WTC11 (cell line): Measurements from ENCODE around the gene NPAS3. TPM values are rescaled to one million over a fixed set of nuclear protein-coding genes. Genes with fewer than 3 reads are reported as not detected.

Experiments used
- ATAC-seq: fragments of 200-7000 bp; cut with Tn5 transposase; 2 replicates; pipeline ENCODE4 v1.10.0; 2021; ENCODE audit warnings: mild to moderate bottlenecking, moderate library complexity
- CTCF ChIA-PET: fragments of 300-600 bp; sonication (Branson Sonifier 250); formaldehyde crosslinking; loops from one replicate; lab custom pipeline; 2021; ENCODE audit warnings: antibody characterized with exemption; lab: Charles Lee
- POLR2A ChIA-PET: fragments of 350-600 bp; sonication (Branson Sonifier 250); formaldehyde crosslinking; loops from one replicate; lab custom pipeline; 2021; ENCODE audit warnings: antibody characterized with exemption; lab: Charles Lee
- DNase-seq: peaks from one replicate; pipeline ENCODE4 v3.0.0; 2021; ENCODE audit warnings: low spot score
- H3K27ac Mint-ChIP-seq: 2 replicates; pipeline ENCODE4 v1.8.0; 2021; ENCODE audit warnings: mixed read lengths
- H3K27me3 Mint-ChIP-seq: 2 replicates; pipeline ENCODE4 v1.8.0; 2021; ENCODE audit warnings: low read depth, mild to moderate bottlenecking, moderate library complexity, mixed read lengths
- H3K36me3 Mint-ChIP-seq: 2 replicates; pipeline ENCODE4 v1.8.0; 2021; ENCODE audit warnings: mixed read lengths
- H3K4me1 Mint-ChIP-seq: 2 replicates; pipeline ENCODE4 v1.8.0; 2022; ENCODE audit warnings: mixed read lengths
- H3K4me3 Mint-ChIP-seq: 2 replicates; pipeline ENCODE4 v1.8.0; 2021; ENCODE audit warnings: mild to moderate bottlenecking, moderate library complexity, mixed read lengths
- H3K9me3 Mint-ChIP-seq: 2 replicates; pipeline ENCODE4 v1.8.0; 2021; ENCODE audit warnings: mixed read lengths
- ATF1 ChIP-seq: sonication (generic); formaldehyde crosslinking; IDR thresholded peaks from 2 replicates; pipeline ENCODE4 v1.8.1; 2023; ENCODE audit warnings: mild to moderate bottlenecking, moderate library complexity, missing genetic modification reagents
- ELF4 ChIP-seq: sonication (generic); formaldehyde crosslinking; IDR thresholded peaks from 2 replicates; pipeline ENCODE4 v1.8.1; 2022; ENCODE audit warnings: low read depth, mild to moderate bottlenecking, moderate library complexity, missing genetic modification reagents
- ETV6 ChIP-seq: sonication (generic); formaldehyde crosslinking; IDR thresholded peaks from 2 replicates; pipeline ENCODE4 v1.8.1; 2022; ENCODE audit warnings: mild to moderate bottlenecking, missing genetic modification reagents
- JAZF1 ChIP-seq: fragments of 250-450 bp; sonication (Bioruptor Pico); IDR thresholded peaks from 2 replicates; pipeline ENCODE4 v1.9.0; 2021; ENCODE audit warnings: moderate library complexity, mild to moderate bottlenecking, inconsistent platforms
- MYBL2 ChIP-seq: sonication (generic); formaldehyde crosslinking; IDR thresholded peaks from 2 replicates; pipeline ENCODE4 v1.8.1; 2023; ENCODE audit warnings: mild to moderate bottlenecking, moderate library complexity, missing genetic modification reagents
- NFYB ChIP-seq: sonication (generic); formaldehyde crosslinking; conservative IDR thresholded peaks from 2 replicates; pipeline ENCODE4 v1.8.0; 2022; ENCODE audit warnings: low read depth, missing genetic modification reagents
- NR3C1 ChIP-seq: sonication (generic); formaldehyde crosslinking; conservative IDR thresholded peaks from 2 replicates; pipeline ENCODE4 v1.8.1; 2023; ENCODE audit warnings: low read depth, mild to moderate bottlenecking, missing genetic modification reagents
- PRRX2 ChIP-seq: fragments of 250-450 bp; sonication (Bioruptor Pico); IDR thresholded peaks from 2 replicates; pipeline ENCODE4 v1.8.0; 2021; ENCODE audit warnings: mild to moderate bottlenecking
- SMAD4 ChIP-seq: sonication (generic); formaldehyde crosslinking; IDR thresholded peaks from 2 replicates; pipeline ENCODE4 v1.8.0; 2022; ENCODE audit warnings: mild to moderate bottlenecking, missing genetic modification reagents
- TP53 ChIP-seq: sonication (generic); formaldehyde crosslinking; IDR thresholded peaks from 2 replicates; pipeline ENCODE4 v1.8.1; 2023; ENCODE audit warnings: mild to moderate bottlenecking, missing genetic modification reagents
- ZNF219 ChIP-seq: sonication (generic); formaldehyde crosslinking; IDR thresholded peaks from 2 replicates; pipeline ENCODE4 v1.8.0; 2023; ENCODE audit warnings: missing genetic modification reagents, mild to moderate bottlenecking, borderline replicate concordance
- ZNF232 ChIP-seq: sonication (generic); formaldehyde crosslinking; IDR thresholded peaks from 2 replicates; pipeline ENCODE4 v1.8.0; 2022; ENCODE audit warnings: mild to moderate bottlenecking, missing genetic modification reagents
- ZNF263 ChIP-seq: sonication (generic); formaldehyde crosslinking; IDR thresholded peaks from 2 replicates; pipeline ENCODE4 v1.8.1; 2022; ENCODE audit warnings: low read depth, mild to moderate bottlenecking, moderate library complexity, missing genetic modification reagents
- ZNF423 ChIP-seq: fragments of 250-450 bp; sonication (Bioruptor Pico); IDR thresholded peaks from 2 replicates; pipeline ENCODE4 v2.1.2; 2022; ENCODE audit warnings: mild to moderate bottlenecking, moderate library complexity
- total RNA-seq: library from RNA; stranded (reverse); gene quantifications from 3 replicates; pipeline ENCODE4 v1.2.3, GENCODE V29; 2021
- TF ChIP-seq, protein P1 (sequence below): sonication (generic); formaldehyde crosslinking; IDR thresholded peaks from 2 replicates; pipeline ENCODE4 v1.8.0; 2022; ENCODE audit warnings: mild to moderate bottlenecking, missing genetic modification reagents
- TF ChIP-seq, protein P2 (sequence below): sonication (generic); formaldehyde crosslinking; IDR thresholded peaks from 2 replicates; pipeline ENCODE4 v1.8.1; 2022; ENCODE audit warnings: mild to moderate bottlenecking, moderate library complexity, missing genetic modification reagents
- TF ChIP-seq, protein P3 (sequence below): sonication (generic); formaldehyde crosslinking; IDR thresholded peaks from 2 replicates; pipeline ENCODE4 v1.8.0; 2022; ENCODE audit warnings: missing genetic modification reagents
- TF ChIP-seq, protein P4 (sequence below): sonication (generic); formaldehyde crosslinking; IDR thresholded peaks from 2 replicates; pipeline ENCODE4 v1.8.0; 2023; ENCODE audit warnings: mild to moderate bottlenecking, missing genetic modification reagents
- TF ChIP-seq, protein P5 (sequence below): sonication (generic); formaldehyde crosslinking; IDR thresholded peaks from 2 replicates; pipeline ENCODE4 v1.8.0; 2023; ENCODE audit warnings: missing genetic modification reagents
- TF ChIP-seq, protein P6 (sequence below): sonication (generic); formaldehyde crosslinking; IDR thresholded peaks from 2 replicates; pipeline ENCODE4 v1.8.0; 2022; ENCODE audit warnings: mild to moderate bottlenecking, missing genetic modification reagents
- TF ChIP-seq, protein P7 (sequence below): fragments of 250-450 bp; sonication (Bioruptor Pico); IDR thresholded peaks from 2 replicates; pipeline ENCODE4 v1.9.0; 2021; ENCODE audit warnings: moderate library complexity, mild to moderate bottlenecking, inconsistent platforms, borderline replicate concordance

The NPAS3 gene
- total RNA-seq, 1 experiment from 2014 or later, result 3.2 TPM

DNA sequence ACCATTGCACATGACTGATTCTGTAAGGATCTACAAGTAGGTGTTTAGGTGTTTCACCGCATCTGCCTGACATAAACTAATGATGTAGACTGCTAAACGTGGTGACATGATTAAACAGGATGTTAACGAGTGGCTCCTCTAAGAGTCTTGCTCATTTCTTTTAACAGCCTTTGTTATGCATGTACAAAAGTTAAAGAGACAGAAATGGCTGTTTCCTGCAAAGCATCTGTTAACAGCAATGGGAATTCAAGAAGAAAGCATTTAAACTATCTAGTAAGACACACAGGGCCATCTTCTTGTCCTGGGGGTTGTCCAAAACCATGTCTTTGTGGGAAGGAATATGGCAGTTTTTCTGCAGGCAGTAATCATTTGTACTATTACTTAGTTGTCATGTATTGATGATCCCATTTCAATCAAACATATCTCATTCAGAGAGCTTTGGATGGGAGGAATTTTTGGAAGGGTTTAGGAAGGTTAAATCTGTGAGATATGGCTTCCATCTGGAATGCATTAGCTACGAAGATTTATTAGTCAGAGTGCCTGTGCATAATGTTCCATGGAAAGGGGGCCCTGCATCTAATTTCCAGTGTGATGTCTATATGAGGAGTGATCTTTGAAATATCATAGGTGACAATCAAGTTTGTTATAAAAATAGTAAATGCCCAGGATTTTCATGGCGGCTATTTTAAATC, 517.1 kb downstream of the NPAS3 start (continued):
- TF ChIP-seq ETV6 (CRISPR knock-in tag) (no peak), TP53 (CRISPR knock-in tag) (no peak), NFYB (CRISPR knock-in tag) (no peak)
- TF ChIP-seq, protein P1, sequence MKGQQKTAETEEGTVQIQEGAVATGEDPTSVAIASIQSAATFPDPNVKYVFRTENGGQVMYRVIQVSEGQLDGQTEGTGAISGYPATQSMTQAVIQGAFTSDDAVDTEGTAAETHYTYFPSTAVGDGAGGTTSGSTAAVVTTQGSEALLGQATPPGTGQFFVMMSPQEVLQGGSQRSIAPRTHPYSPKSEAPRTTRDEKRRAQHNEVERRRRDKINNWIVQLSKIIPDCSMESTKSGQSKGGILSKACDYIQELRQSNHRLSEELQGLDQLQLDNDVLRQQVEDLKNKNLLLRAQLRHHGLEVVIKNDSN (CRISPR knock-in tag), result no peak

DNA sequence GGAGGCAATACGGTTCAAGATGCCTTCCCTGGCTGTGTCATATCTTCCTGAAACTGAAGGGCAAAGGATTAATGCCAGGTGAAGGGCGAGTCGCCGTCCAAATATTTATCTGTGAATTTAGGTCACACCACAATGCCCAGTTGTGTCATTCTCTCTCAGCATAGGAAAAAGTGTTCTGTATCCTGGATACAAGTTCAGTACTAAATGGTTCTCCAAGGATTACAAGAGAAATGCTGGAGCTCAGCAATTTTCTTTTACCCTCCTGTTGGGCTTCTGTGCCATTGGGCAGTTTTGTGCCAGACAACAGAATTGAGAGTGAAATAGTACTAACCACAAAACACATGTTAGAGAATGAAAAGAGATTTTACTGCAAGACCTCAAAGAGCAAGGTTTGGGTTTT, 518.3 kb downstream of the NPAS3 start:
- no peak for TF ChIP-seq MYBL2 (CRISPR knock-in tag)
- TF ChIP-seq SMAD4, result no peak
- TF ChIP-seq, protein P2, sequence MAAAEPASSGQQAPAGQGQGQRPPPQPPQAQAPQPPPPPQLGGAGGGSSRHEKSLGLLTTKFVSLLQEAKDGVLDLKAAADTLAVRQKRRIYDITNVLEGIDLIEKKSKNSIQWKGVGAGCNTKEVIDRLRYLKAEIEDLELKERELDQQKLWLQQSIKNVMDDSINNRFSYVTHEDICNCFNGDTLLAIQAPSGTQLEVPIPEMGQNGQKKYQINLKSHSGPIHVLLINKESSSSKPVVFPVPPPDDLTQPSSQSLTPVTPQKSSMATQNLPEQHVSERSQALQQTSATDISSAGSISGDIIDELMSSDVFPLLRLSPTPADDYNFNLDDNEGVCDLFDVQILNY (CRISPR knock-in tag), result no peak
- no peak for TF ChIP-seq ELF4 (CRISPR knock-in tag)
- no peak for TF ChIP-seq ZNF232 (CRISPR knock-in tag)
- TF ChIP-seq, protein P3, sequence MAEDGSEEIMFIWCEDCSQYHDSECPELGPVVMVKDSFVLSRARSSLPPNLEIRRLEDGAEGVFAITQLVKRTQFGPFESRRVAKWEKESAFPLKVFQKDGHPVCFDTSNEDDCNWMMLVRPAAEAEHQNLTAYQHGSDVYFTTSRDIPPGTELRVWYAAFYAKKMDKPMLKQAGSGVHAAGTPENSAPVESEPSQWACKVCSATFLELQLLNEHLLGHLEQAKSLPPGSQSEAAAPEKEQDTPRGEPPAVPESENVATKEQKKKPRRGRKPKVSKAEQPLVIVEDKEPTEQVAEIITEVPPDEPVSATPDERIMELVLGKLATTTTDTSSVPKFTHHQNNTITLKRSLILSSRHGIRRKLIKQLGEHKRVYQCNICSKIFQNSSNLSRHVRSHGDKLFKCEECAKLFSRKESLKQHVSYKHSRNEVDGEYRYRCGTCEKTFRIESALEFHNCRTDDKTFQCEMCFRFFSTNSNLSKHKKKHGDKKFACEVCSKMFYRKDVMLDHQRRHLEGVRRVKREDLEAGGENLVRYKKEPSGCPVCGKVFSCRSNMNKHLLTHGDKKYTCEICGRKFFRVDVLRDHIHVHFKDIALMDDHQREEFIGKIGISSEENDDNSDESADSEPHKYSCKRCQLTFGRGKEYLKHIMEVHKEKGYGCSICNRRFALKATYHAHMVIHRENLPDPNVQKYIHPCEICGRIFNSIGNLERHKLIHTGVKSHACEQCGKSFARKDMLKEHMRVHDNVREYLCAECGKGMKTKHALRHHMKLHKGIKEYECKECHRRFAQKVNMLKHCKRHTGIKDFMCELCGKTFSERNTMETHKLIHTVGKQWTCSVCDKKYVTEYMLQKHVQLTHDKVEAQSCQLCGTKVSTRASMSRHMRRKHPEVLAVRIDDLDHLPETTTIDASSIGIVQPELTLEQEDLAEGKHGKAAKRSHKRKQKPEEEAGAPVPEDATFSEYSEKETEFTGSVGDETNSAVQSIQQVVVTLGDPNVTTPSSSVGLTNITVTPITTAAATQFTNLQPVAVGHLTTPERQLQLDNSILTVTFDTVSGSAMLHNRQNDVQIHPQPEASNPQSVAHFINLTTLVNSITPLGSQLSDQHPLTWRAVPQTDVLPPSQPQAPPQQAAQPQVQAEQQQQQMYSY, result no peak
- TF ChIP-seq NR3C1, result no peak
- TF ChIP-seq PRRX2 (CRISPR knock-in tag), result no peak
- TF ChIP-seq ATF1, result no peak
- TF ChIP-seq JAZF1 (CRISPR knock-in tag), result no peak
- TF ChIP-seq ZNF219 (CRISPR knock-in tag), result no peak
- TF ChIP-seq, protein P4, sequence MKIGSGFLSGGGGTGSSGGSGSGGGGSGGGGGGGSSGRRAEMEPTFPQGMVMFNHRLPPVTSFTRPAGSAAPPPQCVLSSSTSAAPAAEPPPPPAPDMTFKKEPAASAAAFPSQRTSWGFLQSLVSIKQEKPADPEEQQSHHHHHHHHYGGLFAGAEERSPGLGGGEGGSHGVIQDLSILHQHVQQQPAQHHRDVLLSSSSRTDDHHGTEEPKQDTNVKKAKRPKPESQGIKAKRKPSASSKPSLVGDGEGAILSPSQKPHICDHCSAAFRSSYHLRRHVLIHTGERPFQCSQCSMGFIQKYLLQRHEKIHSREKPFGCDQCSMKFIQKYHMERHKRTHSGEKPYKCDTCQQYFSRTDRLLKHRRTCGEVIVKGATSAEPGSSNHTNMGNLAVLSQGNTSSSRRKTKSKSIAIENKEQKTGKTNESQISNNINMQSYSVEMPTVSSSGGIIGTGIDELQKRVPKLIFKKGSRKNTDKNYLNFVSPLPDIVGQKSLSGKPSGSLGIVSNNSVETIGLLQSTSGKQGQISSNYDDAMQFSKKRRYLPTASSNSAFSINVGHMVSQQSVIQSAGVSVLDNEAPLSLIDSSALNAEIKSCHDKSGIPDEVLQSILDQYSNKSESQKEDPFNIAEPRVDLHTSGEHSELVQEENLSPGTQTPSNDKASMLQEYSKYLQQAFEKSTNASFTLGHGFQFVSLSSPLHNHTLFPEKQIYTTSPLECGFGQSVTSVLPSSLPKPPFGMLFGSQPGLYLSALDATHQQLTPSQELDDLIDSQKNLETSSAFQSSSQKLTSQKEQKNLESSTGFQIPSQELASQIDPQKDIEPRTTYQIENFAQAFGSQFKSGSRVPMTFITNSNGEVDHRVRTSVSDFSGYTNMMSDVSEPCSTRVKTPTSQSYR (CRISPR knock-in tag), result no peak
- peaks cover 55% of the 10 kb centered on the region for H3K4me1 Mint-ChIP-seq
- no peak overlapping the region for H3K27ac Mint-ChIP-seq
- no peaks in the 10 kb centered on the region for H3K36me3 Mint-ChIP-seq
- no peak for DNase-seq
- ChIA-PET POLR2A (no interaction called here), CTCF (no interaction called here)
- H3K4me3 Mint-ChIP-seq, result no peak overlapping the region
- no peak for ATAC-seq
- no peaks in the 10 kb centered on the region for H3K9me3 Mint-ChIP-seq
- no peaks in the 10 kb centered on the region for H3K27me3 Mint-ChIP-seq

DNA sequence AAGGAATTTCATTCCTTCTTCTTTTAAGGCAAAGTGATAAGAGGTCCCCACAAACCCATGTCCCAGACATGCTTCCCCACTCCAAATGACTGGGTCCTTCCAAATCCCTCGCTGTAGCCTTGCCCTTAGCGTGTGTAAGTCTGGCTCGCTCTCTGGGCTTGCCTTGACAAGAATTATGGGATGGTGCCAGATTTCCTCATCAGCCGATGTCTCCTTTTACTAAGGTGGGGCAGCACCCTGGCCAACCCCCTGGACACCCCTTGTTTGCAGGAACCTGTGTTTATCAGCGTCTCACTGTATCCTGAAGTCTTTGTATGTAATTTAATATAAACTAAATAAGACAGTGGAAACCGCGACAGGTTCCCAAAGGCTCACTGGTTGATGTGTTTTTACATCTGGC, 518.9 kb downstream of the NPAS3 start:
- CTCF ChIA-PET, result no interaction called here
- no peaks in the 10 kb centered on the region for H3K36me3 Mint-ChIP-seq
- TF ChIP-seq ZNF423 (CRISPR knock-in tag) (no peak), ZNF263 (CRISPR knock-in tag) (no peak)
- TF ChIP-seq, protein P3, result no peak
- TF ChIP-seq, protein P5, sequence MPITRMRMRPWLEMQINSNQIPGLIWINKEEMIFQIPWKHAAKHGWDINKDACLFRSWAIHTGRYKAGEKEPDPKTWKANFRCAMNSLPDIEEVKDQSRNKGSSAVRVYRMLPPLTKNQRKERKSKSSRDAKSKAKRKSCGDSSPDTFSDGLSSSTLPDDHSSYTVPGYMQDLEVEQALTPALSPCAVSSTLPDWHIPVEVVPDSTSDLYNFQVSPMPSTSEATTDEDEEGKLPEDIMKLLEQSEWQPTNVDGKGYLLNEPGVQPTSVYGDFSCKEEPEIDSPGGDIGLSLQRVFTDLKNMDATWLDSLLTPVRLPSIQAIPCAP (CRISPR knock-in tag), result no peak
- TF ChIP-seq, protein P6, sequence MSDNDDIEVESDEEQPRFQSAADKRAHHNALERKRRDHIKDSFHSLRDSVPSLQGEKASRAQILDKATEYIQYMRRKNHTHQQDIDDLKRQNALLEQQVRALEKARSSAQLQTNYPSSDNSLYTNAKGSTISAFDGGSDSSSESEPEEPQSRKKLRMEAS (CRISPR knock-in tag), result no peak
- TF ChIP-seq, protein P7, sequence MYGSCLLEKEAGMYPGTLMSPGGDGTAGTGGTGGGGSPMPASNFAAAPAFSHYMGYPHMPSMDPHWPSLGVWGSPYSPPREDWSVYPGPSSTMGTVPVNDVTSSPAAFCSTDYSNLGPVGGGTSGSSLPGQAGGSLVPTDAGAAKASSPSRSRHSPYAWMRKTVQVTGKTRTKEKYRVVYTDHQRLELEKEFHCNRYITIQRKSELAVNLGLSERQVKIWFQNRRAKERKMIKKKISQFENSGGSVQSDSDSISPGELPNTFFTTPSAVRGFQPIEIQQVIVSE (CRISPR knock-in tag), result no peak

More for the DNA sequence above, 518.9 kb downstream of the NPAS3 start:
- Mint-ChIP-seq H3K27ac (no peak overlapping the region; the same call in 1 of the 2 replicates), H3K27me3 (no peaks in the 10 kb centered on the region), H3K9me3 (no peaks in the 10 kb centered on the region), H3K4me1 (peaks cover 53% of the 10 kb centered on the region), H3K4me3 (no peak overlapping the region)
- POLR2A ChIA-PET, result no interaction called here
- no peak for DNase-seq
- no peak for ATAC-seq
